H1 (cell line): ENCODE results near the gene ALDH1B1. TPM values are rescaled to one million over a fixed set of nuclear protein-coding genes. Genes with fewer than 3 reads are reported as not detected.

Experiments
- CHD7 ChIP-seq: fragments of 300-600 bp; sonication (generic); IDR thresholded peaks from 2 replicates; pipeline ENCODE4 v1.7.1; 2012; ENCODE audit warnings: low read length, moderate library complexity, mild to moderate bottlenecking, inconsistent platforms; ENCODE audit not compliant: insufficient replicate concordance
- CTCF ChIP-seq, 3 experiments: IDR thresholded peaks; 1 replicate in 2 of 3; 2 replicates in 1 of 3; pipeline versions ENCODE4 v1.5.1 to v1.6.1; 2011; ENCODE audit warnings: low read length in 3 of 3, mild to moderate bottlenecking in 3 of 3, inconsistent platforms in 2 of 3, low read depth in 1 of 3, moderate library complexity in 1 of 3; ENCODE audit not compliant: insufficient read depth in 1 of 3; ENCODE audit errors: control extremely low read depth in 1 of 3
- KDM5A ChIP-seq: fragments of 200-600 bp; IDR thresholded peaks from 2 replicates; pipeline ENCODE4 v1.7.1; 2012; ENCODE audit warnings: mild to moderate bottlenecking, low read length, inconsistent platforms, mixed read lengths
- polyA plus RNA-seq, 7 experiments: library from polyadenylated mRNA; depleted of rRNA in 3 of 7; stranded (reverse) in 5 of 7; unstranded in 2 of 7; fragments of >200 nt in 5 of 7; fragments of 200-250 nt in 2 of 7; gene quantifications; 1 replicate in 5 of 7; 2 replicates in 1 of 7; 4 replicates in 1 of 7; pipeline versions ENCODE4 v1.2.1 to v1.2.3, GENCODE V29; 2011 to 2013; ENCODE audit warnings: missing spikeins in 2 of 7, mixed read lengths in 2 of 7
- total RNA-seq: library from RNA; stranded (reverse); fragmentation: NEBNext Ultra II Directional; extraction: Animal tissue kit (Norgen Biotek cat#: 25700); gene quantifications from 2 replicates; pipeline ENCODE4 v1.2.1, GENCODE V29; 2021

The ALDH1B1 gene
- total and polyA plus RNA-seq, 2 of the 8 experiments (the other 6 are each of a cell fraction or from before 2014, with no cell fraction given), result 41.6 to 78.7 TPM

GRCh38 chr9:38435521-38435920 lies 43.0 kb downstream of the ALDH1B1 start (continued):
- TF ChIP-seq CHD7 (no peak), CTCF (IDR thresholded peaks at IDR 0.05; ENCODE audit: control extremely low read depth in 1 of 3, insufficient read depth in 1 of 3, low read depth in 1 of 3, low read length in 3 of 3) (no peak), KDM5A (no peak)
